Measurements from ENCODE around the gene LRRC51.
A peak's percentile ranks its signal among the peaks of the same experiment; 100 is the strongest.

The LRRC51 gene

GRCh38 chr11:72069787-72070251, 10.8 kb upstream of the LRRC51 start:
- no peak for DNase-seq (ENCODE audit: low read depth in 2 of 2, low spot score in 1 of 2)

- no peak for DNase-seq (ENCODE audit: low read depth in 2 of 2, low spot score in 1 of 2)
Measured at GRCh38 chr11:72070491-72070890, 10.2 kb upstream of the LRRC51 start.

DNA sequence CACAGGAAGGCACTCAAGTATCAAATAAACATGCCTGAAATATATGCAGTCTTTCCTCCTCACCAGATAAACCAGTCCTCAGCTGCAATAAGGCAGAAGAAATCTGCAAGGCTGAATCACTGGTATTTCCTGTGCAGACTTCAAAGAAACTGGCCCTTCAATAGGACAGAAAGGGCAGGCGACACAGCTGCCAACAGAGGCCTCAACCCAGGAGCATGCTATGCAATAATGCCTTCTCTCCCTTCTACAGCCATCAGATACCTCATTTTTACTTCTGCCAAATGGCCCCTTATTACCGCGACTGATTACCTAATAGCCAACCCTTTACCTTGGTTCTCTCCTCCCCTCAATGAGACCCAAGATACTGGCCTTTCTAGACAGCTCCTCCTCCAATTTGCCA, 8.3 kb upstream of the LRRC51 start:
- no peak for DNase-seq (ENCODE audit: low read depth in 2 of 2, low spot score in 1 of 2)

- no peak for DNase-seq (ENCODE audit: low read depth in 2 of 2, low spot score in 1 of 2)
Measured at GRCh38 chr11:72075109-72075508, 5.5 kb upstream of the LRRC51 start.

DNA sequence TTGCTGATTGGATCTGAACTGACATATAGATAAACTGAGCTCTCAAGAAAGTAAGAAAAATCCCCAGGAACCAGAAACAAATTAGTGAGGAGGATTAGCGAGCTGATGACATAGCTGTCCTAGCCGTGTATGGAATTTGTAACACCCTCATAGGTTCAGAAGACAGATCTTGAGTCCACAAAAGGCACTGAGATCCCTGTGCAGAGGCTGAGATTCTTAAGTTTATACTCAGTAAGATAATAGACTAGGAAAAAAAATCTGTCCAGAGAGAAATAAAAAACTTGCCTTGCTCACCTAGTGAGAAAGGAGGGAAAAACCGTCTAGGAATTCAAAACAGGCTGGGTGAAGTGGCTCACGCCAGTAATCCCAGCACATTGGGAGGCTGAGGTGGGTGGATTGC, 4.9 kb upstream of the LRRC51 start:
- no peak for DNase-seq (ENCODE audit: low read depth in 2 of 2, low spot score in 1 of 2)

GRCh38 chr11:72078477-72078876, 2.2 kb upstream of the LRRC51 start:
- no peak for DNase-seq (ENCODE audit: low read depth in 2 of 2, low spot score in 1 of 2)

GRCh38 chr11:72079819-72080325, 778 bp upstream of the LRRC51 start:
- DNase-seq (ENCODE audit: low read depth in 2 of 2, low spot score in 1 of 2), result no peak

- DNase-seq (ENCODE audit: low read depth in 2 of 2, low spot score in 1 of 2), result no peak
Measured at GRCh38 chr11:72081184-72081644, 564 bp downstream of the LRRC51 start.

GRCh38 chr11:72081821-72082453, 1.3 kb downstream of the LRRC51 start:
- no peak for DNase-seq (ENCODE audit: low read depth in 2 of 2, low spot score in 1 of 2)

DNA sequence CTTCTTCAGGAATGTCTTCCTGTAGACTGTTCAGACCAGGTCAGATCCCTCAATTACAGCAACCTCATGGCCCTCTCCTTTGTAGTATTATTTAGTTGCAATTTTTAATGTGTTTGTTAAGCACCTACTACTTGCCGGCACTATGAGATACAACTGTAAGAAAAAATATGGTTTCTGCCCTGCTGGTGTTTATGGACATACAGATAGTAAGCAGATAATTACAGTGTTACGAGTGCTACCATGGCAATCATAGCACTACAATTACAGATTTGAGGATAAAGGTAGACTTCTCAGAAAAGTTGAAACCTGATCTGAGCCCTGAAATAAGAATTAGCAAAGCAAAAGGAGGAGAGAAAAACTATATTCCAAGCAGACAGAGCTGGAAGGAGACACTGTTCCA, 2.8 kb downstream of the LRRC51 start:
- DNase-seq (ENCODE audit: low read depth in 2 of 2, low spot score in 1 of 2), result no peak

DNA sequence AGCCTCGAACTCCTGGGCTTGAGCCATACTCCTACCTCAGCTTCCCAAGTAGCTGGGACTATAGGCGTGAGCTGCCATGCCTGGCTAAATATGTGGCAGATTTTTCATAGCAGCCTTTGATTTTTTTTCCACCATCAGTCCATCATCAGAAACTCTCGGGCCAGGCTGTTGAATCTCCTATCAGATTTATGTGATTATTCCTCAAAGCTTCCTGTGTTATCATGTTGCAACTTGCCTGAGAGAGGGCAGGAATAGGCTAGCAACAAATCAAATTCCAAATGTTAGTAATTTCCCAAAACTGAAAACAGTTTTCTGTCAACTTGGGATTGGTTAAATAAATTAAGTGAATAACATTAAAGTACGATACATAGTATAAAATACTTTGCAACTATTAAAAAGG, 3.4 kb downstream of the LRRC51 start:
- no peak for DNase-seq (ENCODE audit: low read depth in 2 of 2, low spot score in 1 of 2)

GRCh38 chr11:72084965-72085364, 4.3 kb downstream of the LRRC51 start:
- DNase-seq (ENCODE audit: low read depth in 2 of 2, low spot score in 1 of 2), result no peak

DNA sequence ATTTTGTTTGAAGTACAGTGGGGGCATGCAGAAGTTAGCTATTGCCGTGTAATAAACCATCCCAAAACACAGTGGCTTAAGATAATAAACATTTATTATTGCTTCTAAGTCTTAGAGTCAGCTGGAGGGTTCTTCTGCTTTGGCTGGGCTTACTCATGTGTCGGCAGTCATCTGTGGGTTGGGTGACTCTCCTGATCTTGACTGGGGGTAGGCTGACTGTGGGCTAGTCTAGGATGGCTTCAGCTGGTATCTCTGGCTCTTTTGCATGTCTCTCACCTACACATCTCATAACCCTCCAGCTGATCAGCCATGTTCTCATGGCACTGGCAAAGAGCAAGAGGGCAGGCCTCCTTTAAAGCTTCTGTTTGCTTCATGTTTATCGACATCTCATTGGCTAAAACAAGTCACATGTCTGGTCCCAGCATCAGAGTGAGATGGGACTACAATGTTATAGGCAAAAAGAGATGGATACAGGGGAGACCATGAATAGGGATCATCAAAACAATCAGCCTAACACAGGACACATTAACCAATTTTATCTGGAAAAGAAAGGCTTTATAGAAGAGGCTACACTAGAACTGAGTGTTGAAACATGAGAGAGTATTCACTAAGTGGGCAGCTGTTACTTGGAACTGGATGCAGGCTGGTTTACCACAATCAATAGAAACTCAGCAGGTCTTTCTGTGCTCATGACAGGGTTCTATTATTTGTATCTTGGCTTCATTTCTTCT, 5.1 kb downstream of the LRRC51 start:
- no peak for DNase-seq (ENCODE audit: low read depth in 2 of 2, low spot score in 1 of 2)

DNA sequence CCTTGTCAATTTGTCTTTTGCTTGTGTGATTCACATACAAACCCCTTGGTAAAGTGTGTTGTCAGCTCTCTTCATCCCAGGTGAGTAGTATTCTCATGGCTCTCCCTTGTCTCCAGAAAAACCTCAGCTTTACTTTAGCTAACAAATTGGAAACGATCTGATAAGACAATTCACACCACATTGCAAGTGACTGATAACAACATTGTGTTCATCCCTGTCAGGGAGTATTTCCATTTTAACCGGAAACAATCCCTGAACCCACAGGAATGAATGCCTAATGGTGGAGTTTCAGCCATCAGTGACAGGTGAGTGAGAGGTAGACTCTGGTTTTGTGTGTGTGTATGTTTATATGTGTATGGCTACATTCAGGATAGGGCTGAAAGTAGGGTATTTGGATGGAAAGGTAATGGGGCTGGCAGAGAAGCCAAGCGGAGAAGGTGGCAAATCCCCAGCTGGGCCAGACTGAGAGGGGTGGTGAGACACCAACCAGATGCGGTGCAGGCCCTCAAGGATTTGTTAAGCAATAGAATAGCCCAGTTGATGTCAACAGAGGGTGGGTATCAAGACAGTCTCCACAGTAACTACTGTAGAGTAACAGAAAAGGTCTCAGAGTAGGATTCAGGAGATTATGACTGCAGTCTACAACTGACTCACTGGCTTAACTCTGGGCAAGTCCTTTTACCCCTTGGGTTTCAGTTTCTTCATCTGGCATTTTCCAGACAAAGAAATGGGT, 7.6 kb downstream of the LRRC51 start:
- no peak for DNase-seq (ENCODE audit: low read depth in 2 of 2, low spot score in 1 of 2)

- peak; percentile 25 to 45 for DNase-seq (ENCODE audit: low read depth in 2 of 2, low spot score in 1 of 2)
Measured at GRCh38 chr11:72091292-72091691, 10.6 kb downstream of the LRRC51 start.

DNA sequence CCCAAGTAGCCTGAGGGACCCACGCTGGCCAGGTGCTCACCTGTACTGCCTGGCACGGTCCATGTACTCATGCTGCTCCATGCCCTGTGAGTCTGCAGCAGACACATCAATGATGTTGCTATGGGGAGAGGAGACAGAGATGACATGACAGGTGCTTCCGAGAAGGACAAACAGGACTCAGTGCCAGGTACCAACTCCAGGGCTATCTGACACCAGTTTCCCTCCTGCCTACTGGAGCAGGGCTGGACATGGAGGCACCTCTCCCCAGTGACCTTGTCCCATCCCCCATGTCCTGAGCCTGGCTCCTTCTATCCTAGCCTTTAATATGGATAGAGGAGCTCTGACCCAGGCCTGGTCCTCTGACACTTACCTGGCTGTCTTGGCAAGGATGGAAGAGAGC, 18.1 kb downstream of the LRRC51 start:
- DNase-seq (ENCODE audit: low read depth in 2 of 2, low spot score in 1 of 2), result no peak

DNA sequence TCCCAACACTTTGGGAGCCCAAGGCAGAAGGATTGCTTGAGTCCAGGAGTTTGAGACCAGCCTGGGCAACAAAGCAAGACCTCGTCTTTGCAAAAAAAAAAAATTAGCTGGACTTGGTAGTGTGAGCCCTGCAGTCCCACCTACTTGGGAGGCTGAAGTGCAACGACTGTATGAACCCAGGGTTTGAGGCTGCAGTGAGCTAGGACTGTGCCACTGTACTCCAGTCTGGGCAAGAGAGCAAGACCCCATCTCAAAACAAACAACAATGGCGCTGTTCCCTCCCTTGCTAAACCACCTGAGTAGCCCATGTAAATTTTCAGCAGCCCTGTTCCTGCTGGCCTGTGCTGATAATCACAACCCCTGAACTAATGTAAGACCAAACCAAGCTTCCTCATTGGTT, 19.4 kb downstream of the LRRC51 start:
- DNase-seq (ENCODE audit: low read depth in 2 of 2, low spot score in 1 of 2), result no peak

DNA sequence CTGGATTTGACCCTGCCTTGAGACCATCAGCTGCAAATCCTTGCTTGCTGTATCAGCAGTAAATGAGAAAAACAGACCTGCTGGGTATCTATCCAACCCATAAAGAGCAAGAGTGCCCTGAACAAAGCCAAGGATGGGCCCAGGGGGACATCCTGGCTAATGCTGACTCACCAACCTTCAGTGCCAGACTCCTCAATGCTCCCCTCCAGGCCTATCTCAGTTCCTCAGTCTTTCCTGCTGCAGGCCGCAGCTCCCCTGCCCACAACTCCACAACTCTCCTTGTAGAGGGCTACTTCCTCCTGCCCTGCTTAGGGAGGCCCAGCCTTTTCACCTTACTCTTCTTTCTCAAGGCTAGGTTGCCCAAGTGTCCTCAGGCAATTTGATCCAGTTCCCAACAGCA, 19.8 kb downstream of the LRRC51 start:
- no peak for DNase-seq (ENCODE audit: low read depth in 2 of 2, low spot score in 1 of 2)

DNA sequence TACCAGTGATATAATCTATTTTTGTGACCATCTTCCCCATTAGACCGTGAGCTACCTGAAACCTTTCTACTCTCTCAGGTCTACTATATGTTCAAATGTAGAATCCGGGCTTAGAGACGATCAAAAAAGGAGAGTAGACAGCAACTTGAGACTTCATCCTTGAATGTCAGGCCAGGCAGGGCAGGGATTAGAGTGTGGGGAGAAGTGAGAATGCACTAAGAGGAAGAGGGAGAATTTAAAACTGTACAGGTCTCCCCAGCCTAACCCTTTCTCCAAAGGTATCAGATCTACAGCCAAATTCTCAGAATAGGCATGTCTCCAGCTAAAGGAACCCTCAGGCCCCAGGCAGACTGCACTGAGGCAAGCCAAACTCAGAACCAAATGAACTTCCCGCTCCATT, 21.5 kb downstream of the LRRC51 start:
- DNase-seq (ENCODE audit: low read depth in 2 of 2, low spot score in 1 of 2), result no peak

DNA sequence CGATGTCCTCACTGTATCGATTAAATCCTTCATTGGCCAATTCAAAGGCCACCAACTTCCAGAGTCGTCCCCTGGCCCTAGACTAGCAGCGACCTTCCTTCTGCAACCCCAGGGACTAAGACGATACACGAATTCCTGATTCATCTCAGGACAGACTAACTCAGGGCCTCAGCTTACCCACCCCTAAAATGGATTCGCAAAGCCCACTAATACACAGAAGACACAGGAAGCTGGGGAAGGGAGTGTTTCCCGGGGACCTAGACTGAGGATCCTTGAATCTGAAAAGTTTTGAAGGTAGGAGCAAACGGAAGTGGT, 21.9 kb downstream of the LRRC51 start:
- DNase-seq (ENCODE audit: low read depth in 2 of 2, low spot score in 1 of 2), result no peak

- peak; percentile 96 to 97 for DNase-seq (ENCODE audit: low read depth in 2 of 2, low spot score in 1 of 2)
Measured at GRCh38 chr11:72102946-72103753, 22.5 kb downstream of the LRRC51 start, which contains the start of gene LAMTOR1. TSS of gene LAMTOR1 (minus strand) at chr11:72103297. CDS start at chr11:72103224, 73 bp downstream.
